Mesodermal cell (in vitro differentiated cells): ENCODE results near the gene ARHGEF4.

Experiments
- H3K27ac ChIP-seq: 2 replicates; pipeline ENCODE4 v1.7.0; 2013; ENCODE audit warnings: mild to moderate bottlenecking, low read depth, low read length, moderate library complexity; ENCODE audit not compliant: severe bottlenecking
- H3K36me3 ChIP-seq: 2 replicates; pipeline ENCODE4 v1.7.1; 2013; ENCODE audit warnings: mild to moderate bottlenecking, low read length, moderate library complexity; ENCODE audit not compliant: control insufficient read depth, insufficient read depth
- H3K4me1 ChIP-seq: one replicate; pipeline ENCODE4 v1.7.1; 2013; ENCODE audit warnings: mild to moderate bottlenecking, low read length; ENCODE audit not compliant: insufficient read depth, control insufficient read depth, poor library complexity, severe bottlenecking
- H3K4me3 ChIP-seq: 2 replicates; pipeline ENCODE4 v1.7.0; 2013; ENCODE audit warnings: low read length, control low read depth, mild to moderate bottlenecking; ENCODE audit not compliant: insufficient read depth, poor library complexity, severe bottlenecking; ENCODE audit errors: extremely low read depth
- H3K9me3 ChIP-seq: 2 replicates; pipeline ENCODE4 v1.7.1; 2013; ENCODE audit warnings: mild to moderate bottlenecking, low read length, moderate library complexity; ENCODE audit not compliant: control insufficient read depth
- WGBS, 2 experiments: methylation state at CpG; one replicate each; pipeline ENCODE4 v1.1.5; 2013; ENCODE audit warnings: missing lambda C conversion rate in 2 of 2; ENCODE audit not compliant: insufficient coverage in 2 of 2; 5-methylcytosine and 5-hydroxymethylcytosine counted together

Gene ARHGEF4

DNA sequence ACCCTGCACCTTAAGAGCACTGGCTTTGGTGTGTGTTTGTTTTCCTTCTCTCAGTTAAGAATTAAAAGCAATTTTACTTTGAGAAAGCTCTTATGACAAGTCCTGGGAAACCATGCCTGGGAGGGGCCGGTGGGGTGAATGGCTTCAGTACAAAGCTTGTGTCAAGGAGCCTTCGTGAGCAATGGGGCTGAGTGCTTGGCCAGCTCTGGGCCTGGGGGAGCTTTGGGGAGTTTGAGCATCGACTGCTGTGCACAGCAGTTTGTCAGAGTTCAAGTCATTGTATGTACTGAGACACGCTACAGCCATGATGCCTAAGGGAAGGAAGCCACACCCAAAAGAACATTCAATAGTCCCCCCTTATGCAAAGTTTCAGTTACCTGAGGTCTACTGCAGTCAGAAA, 75.8 kb downstream of the ARHGEF4 start:
- H3K27ac ChIP-seq = no peak overlapping the region
- 74 to 83% methylated on average over 1 to 2 of the region's 4 CpGs for WGBS, 2 experiments
- peaks cover 2% of the 10 kb centered on the region for H3K9me3 ChIP-seq
- no peaks in the 10 kb centered on the region for H3K36me3 ChIP-seq
- no peaks in the 10 kb centered on the region for H3K4me1 ChIP-seq
- H3K4me3 ChIP-seq = no peak overlapping the region

DNA sequence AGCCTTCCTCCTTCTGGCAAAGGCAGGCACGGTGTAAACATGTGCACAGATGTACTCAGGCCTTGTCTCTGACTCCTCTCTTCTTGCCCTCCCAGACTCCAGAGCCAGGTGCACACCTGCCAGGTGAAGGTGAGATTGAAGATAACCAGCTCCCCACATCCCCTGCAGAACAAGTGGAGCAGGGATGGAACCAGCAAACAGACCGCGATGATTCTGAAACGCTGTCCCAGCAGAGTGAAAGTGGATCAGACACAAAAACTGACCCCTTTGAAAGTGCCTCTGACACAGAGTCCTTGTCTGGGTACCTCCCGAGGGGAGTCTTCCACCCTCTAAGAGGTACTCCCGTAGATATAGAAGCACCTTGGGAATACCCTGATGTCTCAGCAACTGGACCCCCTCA, 77.2 kb downstream of the ARHGEF4 start:
- H3K4me3 ChIP-seq = no peak overlapping the region
- 91 to 96% methylated on average over 5 of the region's 6 CpGs for WGBS, 2 experiments
- no peaks in the 10 kb centered on the region for H3K9me3 ChIP-seq
- no peaks in the 10 kb centered on the region for H3K36me3 ChIP-seq
- no peaks in the 10 kb centered on the region for H3K4me1 ChIP-seq
- no peak overlapping the region for H3K27ac ChIP-seq

GRCh38 chr2:130915149-130915548, 78.4 kb downstream of the ARHGEF4 start:
- WGBS, 2 experiments = 88 to 100% methylated on average over 3 to 4 of the region's 5 CpGs

GRCh38 chr2:130915595-130916437, 79.1 kb downstream of the ARHGEF4 start:
- Histone ChIP-seq H3K9me3 (no peaks in the 10 kb centered on the region), H3K27ac (no peak overlapping the region), H3K4me1 (no peaks in the 10 kb centered on the region), H3K36me3 (no peaks in the 10 kb centered on the region), H3K4me3 (no peak overlapping the region)
- 90 to 93% methylated on average over 39 to 49 of the region's 50 CpGs for WGBS, 2 experiments

More at GRCh38 chr2:130915149-130915548, 78.4 kb downstream of the ARHGEF4 start:
- Histone ChIP-seq H3K4me1 (no peaks in the 10 kb centered on the region), H3K36me3 (no peaks in the 10 kb centered on the region), H3K4me3 (no peak overlapping the region), H3K27ac (no peak overlapping the region), H3K9me3 (no peaks in the 10 kb centered on the region)

- Histone ChIP-seq H3K4me1 (no peaks in the 10 kb centered on the region), H3K27ac (no peak overlapping the region), H3K4me3 (no peak overlapping the region), H3K36me3 (no peaks in the 10 kb centered on the region), H3K9me3 (no peaks in the 10 kb centered on the region)
- WGBS, 2 experiments = 93 to 96% methylated on average over 16 to 19 of the region's 19 CpGs
These were observed 79.7 kb downstream of the ARHGEF4 start for GRCh38 chr2:130916438-130916705.

- H3K36me3 ChIP-seq = no peaks in the 10 kb centered on the region
- no peaks in the 10 kb centered on the region for H3K9me3 ChIP-seq
- no peak overlapping the region for H3K4me3 ChIP-seq
- 92 to 93% methylated on average over 19 to 20 of the region's 24 CpGs for WGBS, 2 experiments
- no peaks in the 10 kb centered on the region for H3K4me1 ChIP-seq
- no peak overlapping the region for H3K27ac ChIP-seq
These were observed 80.4 kb downstream of the ARHGEF4 start for GRCh38 chr2:130917006-130917688.

- WGBS, 2 experiments = 90% methylated on average over 21 of the region's 21 CpGs
- H3K4me3 ChIP-seq = no peak overlapping the region
- H3K36me3 ChIP-seq = no peaks in the 10 kb centered on the region
- no peak overlapping the region for H3K27ac ChIP-seq
- H3K9me3 ChIP-seq = no peaks in the 10 kb centered on the region
- H3K4me1 ChIP-seq = no peaks in the 10 kb centered on the region
These were observed 81.7 kb downstream of the ARHGEF4 start for GRCh38 chr2:130918393-130918792.

GRCh38 chr2:130920415-130921163, 83.9 kb downstream of the ARHGEF4 start:
- no peak overlapping the region for H3K27ac ChIP-seq
- no peaks in the 10 kb centered on the region for H3K9me3 ChIP-seq
- H3K36me3 ChIP-seq = no peaks in the 10 kb centered on the region
- H3K4me3 ChIP-seq = no peak overlapping the region
- no peaks in the 10 kb centered on the region for H3K4me1 ChIP-seq
- 7 to 50% methylated on average over 3 to 4 of the region's 7 CpGs for WGBS, 2 experiments

GRCh38 chr2:130921164-130921476, 84.4 kb downstream of the ARHGEF4 start:
- H3K36me3 ChIP-seq = no peaks in the 10 kb centered on the region
- 84 to 88% methylated on average over 5 of the region's 8 CpGs for WGBS, 2 experiments
- H3K4me1 ChIP-seq = no peaks in the 10 kb centered on the region
- no peak overlapping the region for H3K27ac ChIP-seq
- H3K9me3 ChIP-seq = no peaks in the 10 kb centered on the region
- no peak overlapping the region for H3K4me3 ChIP-seq

GRCh38 chr2:130922417-130922816, 85.7 kb downstream of the ARHGEF4 start:
- H3K36me3 ChIP-seq = no peaks in the 10 kb centered on the region
- 90 to 92% methylated on average over 2 of the region's 2 CpGs for WGBS, 2 experiments
- H3K4me1 ChIP-seq = no peaks in the 10 kb centered on the region
- H3K27ac ChIP-seq = no peak overlapping the region
- no peak overlapping the region for H3K4me3 ChIP-seq
- H3K9me3 ChIP-seq = peaks cover 4% of the 10 kb centered on the region
